GM13977 (cell line): ENCODE results near the gene TGFBR3.

ENCODE experiments used
- DNase-seq: peaks from one replicate; pipeline ENCODE4 v3.0.0; 2012; ENCODE audit warnings: low spot score
- CTCF ChIP-seq: IDR thresholded peaks from 2 replicates; pipeline ENCODE4 v1.5.1; 2012; ENCODE audit warnings: mild to moderate bottlenecking, control low read depth; ENCODE audit not compliant: insufficient read depth; ENCODE audit errors: extremely low read depth, missing control alignments
- in situ Hi-C: fragments of 300-500 bp; cut with MboI; formaldehyde crosslinking; loops from one replicate; pipeline ENCODE4 v1.12.0; 2022; ENCODE audit warnings: low sequenced_read_pairs, low pct_unique_long_range_greater_than_20kb, mixed read lengths, inconsistent platforms; ENCODE audit not compliant: unreplicated experiment

TGFBR3 gene

GRCh38 chr1:91768120-91768519 lies 117.8 kb downstream of the TGFBR3 start:
- in situ Hi-C loops = no loop called here
- no peak for DNase-seq
- no peak for TF ChIP-seq CTCF

GRCh38 chr1:91766883-91767282 lies 119.1 kb downstream of the TGFBR3 start:
- in situ Hi-C loops = no loop called here
- TF ChIP-seq CTCF = no peak
- DNase-seq = no peak

GRCh38 chr1:91765880-91766443 lies 120.0 kb downstream of the TGFBR3 start:
- TF ChIP-seq CTCF = no peak
- in situ Hi-C loops = no loop called here
- no peak for DNase-seq

GRCh38 chr1:91765293-91765692 lies 120.7 kb downstream of the TGFBR3 start:
- no peak for TF ChIP-seq CTCF
- no peak for DNase-seq
- in situ Hi-C loops = no loop called here

GRCh38 chr1:91764471-91765115 lies 121.4 kb downstream of the TGFBR3 start:
- TF ChIP-seq CTCF = no peak
- in situ Hi-C loops = no loop called here
- no peak for DNase-seq

GRCh38 chr1:91763252-91763651 lies 122.7 kb downstream of the TGFBR3 start:
- in situ Hi-C loops = no loop called here
- TF ChIP-seq CTCF = no peak
- DNase-seq = no peak

- in situ Hi-C loops = no loop called here
- no peak for DNase-seq
- TF ChIP-seq CTCF = no peak
Observed at GRCh38 chr1:91761295-91761721, 124.6 kb downstream of the TGFBR3 start.
